HG02759 (cell line): ENCODE results near the gene WDR20.
"Not testable (repeated sequence)": the region's sequence is repeated elsewhere in the genome, so short reads cannot be mapped to it uniquely, and the experiment has no call there.

Experiments used
- ATAC-seq: cut with Tn5 transposase; IDR thresholded peaks from one replicate; pipeline ENCODE4 v1.9.1; 2021; ENCODE audit warnings: mild to moderate bottlenecking, moderate library complexity; ENCODE audit not compliant: unreplicated experiment

Gene WDR20

DNA sequence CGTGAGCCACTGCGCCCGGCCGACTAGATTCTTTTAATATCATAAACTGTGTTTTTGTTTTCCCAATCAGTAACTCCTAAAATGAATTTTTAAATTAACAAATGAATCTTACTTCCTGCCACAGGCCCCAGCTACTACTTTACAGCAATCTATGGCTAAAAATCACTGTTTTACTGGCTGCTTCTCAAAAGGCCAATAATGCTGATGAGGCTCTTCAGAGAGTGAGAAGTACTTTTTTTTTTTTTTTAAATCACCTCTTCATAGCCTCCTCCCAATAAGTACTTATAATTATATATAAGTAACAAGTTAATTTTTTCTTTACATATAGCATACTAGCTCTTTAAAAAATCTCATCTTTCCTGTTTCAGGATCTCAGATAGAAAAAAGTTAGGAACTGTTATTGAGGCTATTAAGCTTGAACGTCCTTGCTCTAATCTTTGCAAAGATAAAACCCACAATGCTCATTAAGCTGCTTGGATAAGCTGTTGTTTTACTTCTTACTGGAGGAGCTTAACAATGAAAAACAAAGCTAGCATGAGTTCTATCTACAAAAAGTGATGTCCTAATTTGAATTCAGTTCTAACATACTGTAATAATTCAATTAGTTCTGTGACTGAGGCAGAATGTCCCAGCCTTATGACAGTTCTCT lies 12.8 kb upstream of the WDR20 start:
- ATAC-seq: no peak

DNA sequence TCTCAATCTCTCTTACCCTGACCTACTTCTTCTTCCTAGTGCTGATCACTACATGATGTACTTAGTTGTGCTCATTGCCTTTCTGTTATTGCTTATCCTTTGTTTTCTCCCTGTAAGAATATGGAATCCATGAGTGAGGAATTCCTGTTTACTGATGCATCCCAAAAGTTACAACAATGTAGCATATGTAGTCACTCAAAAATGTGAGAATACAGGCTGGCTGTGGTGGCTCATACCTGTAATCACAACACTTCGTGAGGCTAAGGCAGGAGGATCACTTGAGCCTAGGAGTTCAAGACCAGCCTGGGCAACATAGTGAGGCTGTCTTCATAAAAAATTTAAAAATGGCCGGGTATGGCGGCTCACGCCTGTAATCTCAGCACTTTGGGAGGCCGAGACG lies 8.0 kb upstream of the WDR20 start:
- no peak for ATAC-seq

DNA sequence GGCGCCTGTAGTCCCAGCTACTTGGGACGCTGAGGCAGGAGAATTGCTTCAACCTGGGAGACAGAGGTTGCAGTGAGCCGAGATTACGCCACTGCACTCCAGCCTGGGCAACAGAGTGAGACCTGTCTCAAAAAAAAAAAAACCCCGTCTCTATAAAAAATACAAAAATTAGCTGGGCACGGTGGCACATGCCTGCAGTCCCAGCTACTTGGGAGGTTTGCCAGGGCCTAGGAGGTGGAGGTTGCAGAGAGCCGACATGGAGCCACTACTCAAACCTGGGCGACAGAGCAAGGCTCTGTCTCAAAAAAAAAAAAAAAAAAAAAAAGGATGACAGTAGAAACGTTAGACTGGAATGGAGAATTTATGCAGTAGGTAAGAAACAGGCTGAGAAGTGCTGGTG lies 5.7 kb upstream of the WDR20 start:
- ATAC-seq: not testable (repeated sequence)

DNA sequence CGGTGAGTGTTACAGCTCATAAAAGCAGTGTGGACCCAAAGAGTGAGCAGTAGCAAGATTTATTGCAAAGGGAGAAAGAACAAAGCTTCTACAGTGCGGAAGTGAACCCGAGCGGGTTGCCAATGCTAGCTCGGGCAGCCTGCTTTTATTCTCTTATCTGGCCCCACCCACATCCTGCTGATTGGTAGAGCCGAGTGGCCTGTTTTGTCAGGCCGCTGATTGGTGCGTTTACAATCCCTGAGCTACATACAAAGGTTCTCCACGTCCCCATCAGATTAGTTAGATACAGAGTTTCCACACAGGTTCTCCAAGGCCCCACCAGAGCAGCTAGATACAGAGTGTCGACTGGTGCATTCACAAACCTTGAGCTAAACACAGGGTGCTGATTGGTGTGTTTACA lies 5.0 kb upstream of the WDR20 start:
- ATAC-seq: not testable (repeated sequence)

DNA sequence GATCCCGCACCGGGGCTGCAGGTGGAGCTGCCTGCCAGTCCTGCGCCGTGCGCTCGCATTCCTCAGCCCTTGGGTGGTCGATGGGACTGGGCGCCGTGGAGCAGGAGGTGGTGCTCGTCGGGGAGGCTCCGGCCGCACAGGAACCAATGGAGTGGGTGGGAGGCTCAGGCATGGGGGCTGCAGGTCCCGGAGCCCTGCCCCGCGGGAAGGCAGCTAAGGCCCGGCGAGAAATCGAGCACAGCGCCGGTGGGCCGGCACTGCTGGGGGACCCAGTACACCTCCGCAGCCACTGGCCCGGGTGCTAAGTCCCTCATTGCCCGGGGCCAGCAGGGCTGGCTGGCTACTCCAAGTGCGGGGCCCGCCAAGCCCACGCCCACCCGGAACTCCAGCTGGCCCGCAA lies 4.2 kb upstream of the WDR20 start:
- ATAC-seq: not testable (repeated sequence)

DNA sequence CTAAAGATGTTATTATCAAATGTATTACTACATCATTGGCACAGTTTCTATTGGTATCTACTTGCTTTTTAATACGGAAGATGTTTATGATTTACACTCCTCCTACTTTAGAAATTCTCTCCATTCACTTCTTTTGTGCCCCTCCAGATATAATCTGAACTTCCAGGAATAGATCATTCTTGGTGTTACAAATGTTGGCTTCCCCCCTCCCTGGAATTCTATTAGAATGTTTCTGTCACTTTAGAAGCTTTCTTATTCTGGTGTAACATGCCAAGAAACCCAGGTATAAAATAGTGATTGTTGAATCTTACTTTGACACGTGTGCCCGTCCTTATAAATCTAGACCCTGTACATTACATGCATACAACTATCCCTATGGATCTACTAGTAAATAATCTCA lies 1.2 kb upstream of the WDR20 start:
- ATAC-seq: no peak

DNA sequence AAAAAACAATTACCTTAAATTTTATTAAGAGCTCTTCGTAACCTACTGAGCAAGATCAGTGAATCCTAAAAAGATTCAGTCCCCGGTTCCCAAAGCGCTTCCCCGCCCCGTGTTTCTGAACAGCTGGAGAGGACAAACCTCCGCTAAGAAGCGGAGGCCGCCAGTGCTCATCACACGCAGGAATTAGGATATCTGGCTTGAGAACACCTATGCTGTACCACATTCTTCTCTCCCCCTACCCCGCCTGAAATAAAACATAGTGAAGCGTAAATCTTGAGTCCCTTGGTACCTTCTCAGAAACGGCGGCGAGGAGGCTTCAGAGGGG lies 774 bp upstream of the WDR20 start:
- no peak for ATAC-seq

DNA sequence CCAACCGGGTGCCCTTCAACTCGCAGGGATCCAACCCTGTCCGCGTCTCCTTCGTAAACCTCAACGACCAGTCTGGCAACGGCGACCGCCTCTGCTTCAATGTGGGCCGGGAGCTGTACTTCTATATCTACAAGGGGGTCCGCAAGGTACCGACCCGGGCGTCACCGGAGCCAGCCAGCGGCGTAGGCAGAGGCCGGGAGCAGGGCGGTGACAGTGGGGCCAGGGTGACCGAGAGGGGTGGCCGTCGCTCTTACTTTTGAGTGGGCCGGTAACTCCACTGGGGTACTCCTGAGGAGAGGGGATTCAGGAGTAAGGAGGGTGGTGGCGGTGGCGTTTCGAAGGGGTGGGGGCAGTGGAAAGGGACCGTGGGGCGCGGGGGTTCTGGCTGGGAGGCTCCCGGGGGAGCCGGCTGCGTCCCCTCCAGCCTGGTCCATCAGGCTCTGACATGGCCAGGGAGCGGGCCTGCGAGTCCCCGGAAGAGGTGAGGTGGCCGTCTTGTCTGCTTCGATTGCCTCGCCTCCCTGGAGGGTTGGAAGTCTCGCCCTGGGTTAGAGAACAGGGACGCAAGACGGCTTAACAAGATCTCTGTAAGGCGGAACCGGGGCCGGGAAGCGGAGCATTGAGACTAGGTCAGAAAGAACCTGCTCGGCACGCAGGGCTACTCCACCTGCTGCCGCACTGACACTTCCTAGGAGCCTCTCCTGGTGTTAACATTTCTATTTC lies 491 bp downstream of the WDR20 start:
- ATAC-seq: peak; percentile 10

DNA sequence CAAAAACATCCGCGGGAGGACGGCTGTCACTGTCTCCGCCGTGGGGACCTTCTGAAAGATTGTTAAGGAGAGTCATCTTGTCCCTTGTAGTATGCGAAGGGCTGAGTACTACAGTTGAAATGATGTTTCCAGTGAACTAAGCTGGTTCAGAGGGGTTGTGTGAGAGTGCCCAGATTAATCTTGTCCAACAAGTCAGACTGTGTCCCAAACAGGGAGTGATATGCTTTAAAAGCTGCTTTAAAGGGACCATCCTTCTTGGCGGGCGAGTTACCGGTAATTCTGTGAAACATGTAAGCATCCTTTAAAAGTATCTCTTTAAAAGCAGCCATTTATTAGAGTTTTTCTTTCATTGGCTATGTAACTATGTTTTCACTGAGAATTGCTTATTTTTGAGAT lies 1.1 kb downstream of the WDR20 start:
- no peak for ATAC-seq

DNA sequence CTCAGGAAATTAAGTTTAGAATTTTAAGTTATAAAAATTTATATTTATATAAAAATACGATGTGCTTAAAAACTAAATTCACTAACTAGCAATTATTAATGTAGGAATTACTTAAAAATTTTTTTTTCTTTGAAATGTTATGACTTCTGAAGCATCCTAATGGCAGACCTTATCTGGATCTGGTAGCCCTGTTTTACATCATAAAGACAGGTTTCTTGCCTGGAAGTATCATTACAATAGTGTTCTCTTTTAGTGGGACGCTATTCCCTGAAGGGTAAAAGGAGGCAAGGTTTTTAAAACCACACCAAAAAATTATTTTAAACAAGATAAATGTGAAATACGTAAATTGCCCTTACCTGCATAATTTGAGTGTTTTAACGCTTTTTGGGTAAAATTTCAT lies 2.1 kb downstream of the WDR20 start:
- ATAC-seq: no peak

DNA sequence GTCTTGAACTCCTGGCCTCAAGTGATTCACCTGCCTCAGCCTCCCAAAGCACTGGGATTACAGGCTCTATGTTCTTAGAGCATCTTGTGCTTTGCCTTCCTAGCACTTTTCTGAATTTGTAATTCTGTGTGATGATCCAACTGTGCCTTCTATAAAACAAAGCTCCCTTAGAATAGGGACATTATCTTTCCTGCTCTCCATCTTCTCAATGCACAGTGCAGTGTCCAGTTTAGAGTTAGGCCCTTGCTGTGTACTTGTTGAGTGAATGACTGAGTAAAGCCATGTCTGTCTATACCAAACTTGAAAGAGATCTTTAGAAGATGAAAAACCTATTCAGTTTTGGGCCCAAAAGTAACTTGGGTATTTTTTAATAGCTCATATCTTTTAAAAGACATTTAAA lies 5.2 kb downstream of the WDR20 start:
- no peak for ATAC-seq

DNA sequence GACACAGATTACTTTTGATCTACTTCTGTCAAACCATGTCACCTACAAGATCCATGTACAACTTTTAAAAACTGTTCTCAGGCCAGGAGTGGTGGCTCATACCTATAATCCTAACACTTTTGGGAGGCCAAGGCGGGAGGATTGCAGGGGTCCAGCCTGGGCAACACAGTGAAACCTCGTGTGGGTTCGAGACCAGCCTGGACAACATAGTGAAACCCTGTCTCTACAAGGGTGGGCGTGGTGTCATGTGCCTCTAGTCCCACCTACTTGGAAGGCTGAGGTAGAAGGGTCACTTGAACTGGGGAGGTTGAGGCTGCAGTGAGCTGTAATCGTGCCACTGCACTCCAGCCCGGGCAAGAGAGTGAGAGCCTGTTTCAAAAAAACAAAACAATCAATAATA lies 5.7 kb downstream of the WDR20 start:
- ATAC-seq: no peak

DNA sequence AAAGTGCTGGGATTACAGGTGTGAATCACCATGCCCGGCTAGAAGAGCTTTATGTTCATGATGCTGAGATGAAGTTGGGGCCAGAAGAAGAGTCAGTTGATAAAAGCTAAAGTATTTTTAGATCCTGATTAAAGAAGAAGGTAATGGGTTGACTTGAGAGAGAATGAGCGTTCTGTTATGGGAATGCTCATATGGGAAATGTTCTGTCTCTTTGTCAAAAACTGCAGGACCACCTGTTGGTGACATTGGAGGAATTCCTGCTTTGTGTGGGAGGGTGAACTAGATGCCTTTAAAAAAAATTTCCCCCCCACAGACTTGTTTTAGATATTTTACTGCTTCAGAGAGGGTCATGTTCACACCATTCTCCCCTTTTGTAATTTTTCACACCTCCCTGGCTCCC lies 6.7 kb downstream of the WDR20 start:
- ATAC-seq: no peak

DNA sequence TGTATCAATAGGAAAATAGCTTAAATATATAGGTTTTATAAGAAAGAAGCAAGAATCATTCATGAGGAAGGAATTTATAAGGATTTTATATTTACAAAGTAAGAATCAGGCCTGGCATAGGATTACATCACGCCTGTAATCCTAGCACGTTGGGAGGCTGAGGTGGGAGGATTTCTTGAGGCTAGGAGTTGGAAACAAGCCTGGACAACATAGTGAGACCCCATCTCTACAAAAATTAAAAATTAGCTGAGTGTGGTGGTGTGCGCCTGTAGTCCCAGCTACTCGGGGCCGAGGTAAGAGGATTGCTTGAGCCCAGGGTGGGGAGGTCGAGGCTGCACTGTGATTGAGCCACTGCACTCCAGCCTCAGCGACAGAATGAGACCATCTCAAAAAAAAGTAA lies 10.4 kb downstream of the WDR20 start:
- ATAC-seq: no peak

DNA sequence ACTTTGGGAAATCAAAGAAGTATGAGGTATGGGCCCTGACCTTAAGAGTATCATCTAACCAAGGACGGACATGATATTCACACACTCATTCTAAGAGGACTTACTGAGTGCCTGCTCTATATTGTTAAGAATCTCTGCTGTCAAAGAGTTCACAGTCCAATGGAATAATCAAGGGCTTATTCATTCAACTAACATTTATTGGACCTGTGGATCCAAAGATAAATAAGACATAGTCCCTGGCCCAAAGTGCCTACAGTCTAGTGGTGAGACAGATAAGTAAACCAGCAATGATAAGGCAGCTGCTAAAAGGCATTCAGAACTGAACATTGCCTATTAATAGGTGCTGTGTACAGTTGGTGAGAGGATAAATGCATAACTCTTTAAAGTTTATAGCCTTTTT lies 11.0 kb downstream of the WDR20 start:
- ATAC-seq: no peak

DNA sequence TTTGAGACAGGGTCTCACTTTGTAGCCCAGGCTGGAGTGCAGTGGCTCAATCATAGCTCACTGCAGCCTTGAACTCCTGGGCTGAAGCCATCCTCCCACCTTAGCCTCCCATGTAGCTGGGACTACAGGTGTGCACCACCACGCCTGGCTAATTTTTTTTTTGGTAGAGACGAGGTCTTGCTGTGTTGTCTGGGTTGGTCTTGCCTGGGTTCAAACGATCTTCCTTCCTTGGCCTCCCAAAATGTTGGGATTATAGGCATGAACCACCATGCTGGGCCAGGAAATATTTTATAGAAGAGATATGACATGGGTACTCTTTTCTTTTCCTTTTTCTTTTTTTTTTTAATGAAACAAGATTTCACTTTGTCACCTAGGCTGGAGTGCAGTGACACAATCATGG lies 11.7 kb downstream of the WDR20 start:
- not testable (repeated sequence) for ATAC-seq

DNA sequence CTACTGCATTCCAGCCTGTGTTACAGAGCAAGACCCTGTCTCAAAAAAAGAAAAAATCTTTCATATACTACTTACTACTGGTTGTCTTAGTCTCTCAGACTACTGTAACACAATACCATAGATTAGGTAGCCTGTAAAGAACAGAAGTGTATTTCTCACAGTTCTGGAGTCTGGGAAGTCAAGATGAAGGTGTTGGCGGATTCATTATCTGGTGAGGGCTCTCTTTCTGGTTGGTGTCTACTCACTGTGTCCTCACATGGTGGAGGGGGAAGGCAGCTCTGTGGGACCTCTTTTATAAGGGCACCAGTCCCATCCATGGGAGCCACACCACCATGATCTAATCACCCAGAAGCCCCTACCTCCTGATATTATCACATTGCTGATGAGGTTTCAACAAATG lies 14.4 kb downstream of the WDR20 start:
- no peak for ATAC-seq

DNA sequence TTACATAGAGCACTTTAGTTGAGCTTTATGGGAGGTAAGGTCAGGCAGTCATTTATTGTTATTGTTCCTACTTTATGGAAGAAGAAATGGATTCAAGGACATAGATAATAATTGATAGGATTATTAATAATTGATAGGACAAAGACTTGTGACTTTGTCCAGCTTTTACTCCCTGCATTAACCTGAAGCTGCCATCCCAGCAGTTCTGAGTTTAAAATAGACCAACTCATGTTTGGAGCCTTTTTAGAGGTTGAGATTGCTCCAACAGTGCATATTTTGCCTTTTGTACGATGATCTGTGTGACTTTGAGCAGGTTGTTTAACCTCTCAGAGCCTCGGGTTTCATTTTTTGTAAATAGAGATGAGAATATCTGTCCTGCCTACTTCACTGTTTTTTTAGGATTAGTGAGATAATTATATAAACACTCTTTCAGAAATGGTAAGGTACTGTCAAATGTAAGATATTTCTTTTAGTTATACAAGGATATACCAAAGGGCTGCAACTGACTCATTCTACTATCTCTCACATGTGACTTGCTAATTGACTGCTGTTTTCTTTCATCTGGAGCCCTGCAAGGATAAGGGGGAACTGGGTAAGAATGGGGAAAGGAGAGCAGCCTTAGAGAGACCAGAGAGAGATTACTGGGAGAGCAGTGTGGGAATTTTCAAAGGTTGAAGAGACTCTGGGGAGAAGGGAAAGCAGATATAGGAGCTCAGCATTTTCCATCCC lies 15.3 kb downstream of the WDR20 start:
- no peak for ATAC-seq

DNA sequence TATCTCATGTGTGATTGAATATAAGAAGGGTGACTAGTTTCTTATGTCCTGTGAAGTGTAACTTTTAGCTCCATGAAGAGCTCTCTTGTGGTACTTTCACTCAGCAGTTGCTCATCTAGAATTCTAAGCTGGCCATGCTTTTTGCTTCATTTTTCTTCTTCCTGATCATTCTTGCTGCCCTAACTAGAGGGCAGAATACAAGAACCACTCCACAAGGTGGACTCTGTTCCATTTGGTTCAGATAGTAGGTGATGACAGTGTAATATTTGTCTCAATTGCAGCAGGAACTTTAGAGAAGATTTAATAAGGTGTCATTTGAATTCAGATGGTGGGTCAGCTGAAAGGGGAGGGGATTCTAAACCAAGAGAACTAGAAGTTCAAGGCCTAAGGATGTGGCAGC lies 17.6 kb downstream of the WDR20 start:
- no peak for ATAC-seq

DNA sequence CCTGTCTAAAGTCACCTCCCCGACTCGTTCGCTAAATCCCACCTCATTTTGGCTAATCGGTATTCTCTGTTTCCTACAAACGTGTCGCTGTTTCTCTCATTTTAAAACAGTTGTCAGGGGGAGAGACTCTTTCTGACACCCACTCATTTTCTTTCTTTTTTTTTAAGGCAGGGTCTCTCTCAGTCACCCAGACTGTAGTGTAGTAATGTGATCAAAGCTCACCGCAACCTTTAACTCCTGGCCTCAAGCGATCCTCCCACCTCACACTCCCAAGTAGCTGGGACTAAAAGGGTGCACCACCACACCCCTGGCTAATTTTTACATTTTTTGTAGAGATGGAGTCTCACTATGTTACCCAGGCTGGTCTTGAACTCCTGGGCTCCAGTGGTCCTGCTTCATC lies 19.1 kb downstream of the WDR20 start:
- no peak for ATAC-seq

DNA sequence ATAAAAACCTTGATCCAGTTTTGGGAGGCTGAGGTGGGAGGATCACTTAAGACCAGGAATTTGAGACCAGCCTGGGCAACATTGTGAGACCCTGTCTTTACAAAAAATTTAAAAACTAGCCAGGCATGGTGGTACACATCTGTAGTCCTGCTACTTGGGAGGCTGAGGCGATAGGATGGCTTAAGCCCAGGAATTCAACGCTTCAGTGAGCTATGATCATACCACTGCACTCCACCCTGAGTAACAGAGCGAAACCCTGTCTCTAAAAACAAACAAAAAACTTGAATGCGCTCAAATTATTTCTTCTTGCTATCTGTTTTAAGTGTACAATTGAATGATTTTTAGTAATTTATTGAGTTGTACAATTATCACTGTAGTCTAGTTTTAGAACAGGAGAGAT lies 20.1 kb downstream of the WDR20 start:
- no peak for ATAC-seq

DNA sequence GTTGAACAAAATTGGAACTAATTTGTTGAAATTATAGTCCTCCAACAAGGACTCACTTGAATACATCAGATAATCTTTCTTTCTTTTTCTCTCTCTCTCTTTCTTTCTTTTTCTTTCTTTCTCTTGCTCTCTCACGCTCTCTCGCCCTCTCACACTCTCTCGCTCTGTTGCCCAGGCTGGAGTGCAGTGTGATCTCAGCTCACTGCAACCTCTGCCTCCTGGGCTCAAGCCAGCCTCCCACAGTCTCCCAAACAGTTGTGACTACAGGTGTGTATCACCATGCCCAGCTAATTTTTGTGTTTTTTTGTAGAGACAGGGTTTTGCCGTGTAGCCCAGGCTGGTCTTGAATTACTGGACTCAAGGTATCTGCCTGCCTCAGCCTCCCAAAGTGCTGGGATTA lies 22.8 kb downstream of the WDR20 start:
- ATAC-seq: no peak
